Heart right ventricle (tissue), 16 donors: ENCODE measurements around the gene ARMC2. TPM values are rescaled to one million over a fixed set of nuclear protein-coding genes. Genes with fewer than 3 reads are reported as not detected.

Experiments used
- ATAC-seq, 8 donors: fragments of 200-7000 bp; cut with Tn5 transposase; one replicate each; pipeline ENCODE4 v1.9.1; 2020; ENCODE audit warnings: mild to moderate bottlenecking in 8 of 8, moderate library complexity in 8 of 8, moderate number of reproducible peaks in 1 of 8
- DNase-seq, 2 donors: peaks; one replicate each; pipeline ENCODE4 v3.0.0-alpha.2; 2020
- H3K27ac ChIP-seq, 10 donors: fragments of 200-600 bp; sonication (generic) in 2 of 10; one replicate each; pipeline versions ENCODE4 v1.5.0 to v1.8.0; 2020 to 2022; ENCODE audit warnings: mild to moderate bottlenecking in 3 of 10
- H3K27me3 ChIP-seq, 7 donors: fragments of 200-600 bp; one replicate each; pipeline ENCODE4 v1.8.0; 2021 to 2022; ENCODE audit warnings: mild to moderate bottlenecking in 2 of 7
- H3K36me3 ChIP-seq, 9 donors: fragments of 200-600 bp; sonication (generic) in 1 of 9; one replicate each; pipeline versions ENCODE4 v1.5.0 to v1.8.0; 2020 to 2022; ENCODE audit warnings: mild to moderate bottlenecking in 2 of 9
- H3K4me1 ChIP-seq, 9 donors: fragments of 200-600 bp; sonication (generic) in 1 of 9; one replicate each; pipeline versions ENCODE4 v1.5.0 to v1.8.0; 2020 to 2022; ENCODE audit warnings: mild to moderate bottlenecking in 4 of 9
- H3K4me3 ChIP-seq, 10 donors: fragments of 200-600 bp; sonication (generic) in 2 of 10; one replicate each; pipeline versions ENCODE4 v1.5.0 to v1.8.0; 2020 to 2022; ENCODE audit warnings: mild to moderate bottlenecking in 7 of 10, moderate library complexity in 2 of 10
- H3K9me3 ChIP-seq, 11 donors: fragments of 200-600 bp in 10 of 11; sonication (generic) in 2 of 11; one replicate each; pipeline versions ENCODE4 v1.5.0 to v1.8.0; 2013 to 2022; ENCODE audit warnings: mild to moderate bottlenecking in 2 of 11, control low read depth in 1 of 11, moderate library complexity in 1 of 11
- WGBS, 2 donors: extraction: QIAGEN DNeasy Blood & Tissue Kit; methylation state at CpG; one replicate each; pipeline ENCODE4 v1.1.7; 2013; ENCODE audit warnings: inconsistent platforms in 1 of 2; 5-methylcytosine and 5-hydroxymethylcytosine counted together
- intact Hi-C, 10 donors: fragments of 100-400 bp; cut with DNase I; formaldehyde crosslinking; loops; one replicate each; pipeline versions ENCODE4 v1.11.1 to v1.14.2; 2022
- polyA plus RNA-seq, 2 donors: library from polyadenylated mRNA; stranded (reverse); fragments of 200-250 nt; gene quantifications; one replicate each; pipeline ENCODE4 v1.2.3, GENCODE V29; 2013
- total RNA-seq, 10 donors: library from RNA; stranded (reverse); fragmentation: NEBNext Ultra II Directional in 3 of 10; extraction: Animal tissue kit (Norgen Biotek cat#: 25700) in 3 of 10; gene quantifications; one replicate each; pipeline versions ENCODE4 v1.2.1 to v1.2.4, GENCODE V29; 2021 to 2023
- TF ChIP-seq, protein P1 (sequence below), 9 donors: fragments of 200-600 bp; sonication (generic) in 2 of 9; IDR thresholded peaks; one replicate each; pipeline versions ENCODE4 v1.5.0 to v1.8.0; 2021 to 2022; ENCODE audit warnings: antibody characterized with exemption in 9 of 9, mild to moderate bottlenecking in 5 of 9, moderate library complexity in 1 of 9
- donor health status: Arrhythmogenic right ventricular cardiomyopathy.
- donor health status: ischemic (EF 13 %, LVEDD 7.1; RV severe dilation, severe dysfunction).
- donor health status: healthy with polysubstance abuse.
- donor health status: DM: no; HTN: yes; CAD: no.
- donor health status: DM: no; HTN: no; CAD: no.
- donor health status: ischemic (EF 25% LVEDD 6.9; RV normal size, moderate dysfunction).
- donor health status: ischemic (EF 25% LVEDD 5.7; RV mildly dilated, moderate dysfunction).
- donor health status: healthy.
- donor health status: DM: yes; HTN: yes; CAD: no.
- donor health status: Ischemic cardiomyopathy.
- donor health status: ischemic (EF 35%, LVEDD 5.7; RV mildly dilated, moderate dysfunction).
- donor health status: nonischemic (EF 11% LVEDD 7.7; RV severe dilation, severe dysfunction).
- donor health status: DM: yes; HTN: yes; CAD: no.
- donor health status: PGD.
- donor health status: ischemic (EF 29% LVEDD 5.4; RV normal size, mild dysfunction).
- donor health status: nonischemic (EF 23%, LVEDD 6.1; RV moderate dilation, normal function).

Gene ARMC2
- total and polyA plus RNA-seq, 12 donors: 2.5 to 16.4 (median 12.3) TPM

GRCh38 chr6:108873251-108873650, 25.0 kb downstream of the ARMC2 start:
- no peaks in the 10 kb centered on the region for H3K27me3 ChIP-seq
- WGBS, 2 donors: 91% methylated on average over 7 of the region's 7 CpGs
- H3K36me3 ChIP-seq: peaks cover 0 to 29% (median 3%) of the 10 kb centered on the region in 9 donors
- H3K9me3 ChIP-seq: no peaks in the 10 kb centered on the region
- intact Hi-C loops: no loop called here
- no peak for DNase-seq
- peak overlapping the region in 7 of 10 donors; percentile 5 to 86 (median 72) for H3K27ac ChIP-seq
- no peak for ATAC-seq
- TF ChIP-seq, protein P1, sequence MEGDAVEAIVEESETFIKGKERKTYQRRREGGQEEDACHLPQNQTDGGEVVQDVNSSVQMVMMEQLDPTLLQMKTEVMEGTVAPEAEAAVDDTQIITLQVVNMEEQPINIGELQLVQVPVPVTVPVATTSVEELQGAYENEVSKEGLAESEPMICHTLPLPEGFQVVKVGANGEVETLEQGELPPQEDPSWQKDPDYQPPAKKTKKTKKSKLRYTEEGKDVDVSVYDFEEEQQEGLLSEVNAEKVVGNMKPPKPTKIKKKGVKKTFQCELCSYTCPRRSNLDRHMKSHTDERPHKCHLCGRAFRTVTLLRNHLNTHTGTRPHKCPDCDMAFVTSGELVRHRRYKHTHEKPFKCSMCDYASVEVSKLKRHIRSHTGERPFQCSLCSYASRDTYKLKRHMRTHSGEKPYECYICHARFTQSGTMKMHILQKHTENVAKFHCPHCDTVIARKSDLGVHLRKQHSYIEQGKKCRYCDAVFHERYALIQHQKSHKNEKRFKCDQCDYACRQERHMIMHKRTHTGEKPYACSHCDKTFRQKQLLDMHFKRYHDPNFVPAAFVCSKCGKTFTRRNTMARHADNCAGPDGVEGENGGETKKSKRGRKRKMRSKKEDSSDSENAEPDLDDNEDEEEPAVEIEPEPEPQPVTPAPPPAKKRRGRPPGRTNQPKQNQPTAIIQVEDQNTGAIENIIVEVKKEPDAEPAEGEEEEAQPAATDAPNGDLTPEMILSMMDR (IDR thresholded peaks at IDR 0.05): no peak
- H3K4me3 ChIP-seq: no peak overlapping the region
- H3K4me1 ChIP-seq: peaks cover 15 to 72% (median 46%) of the 10 kb centered on the region in 9 donors

GRCh38 chr6:108873971-108874370, 25.7 kb downstream of the ARMC2 start:
- Histone ChIP-seq H3K4me3 (no peak overlapping the region), H3K36me3 (peaks cover 0 to 25% (median 3%) of the 10 kb centered on the region in 9 donors), H3K9me3 (no peaks in the 10 kb centered on the region), H3K27me3 (no peaks in the 10 kb centered on the region), H3K4me1 (peaks cover 15 to 74% (median 48%) of the 10 kb centered on the region in 9 donors), H3K27ac (peak overlapping the region in 8 of 10 donors; percentile 9 to 86 (median 70))
- TF ChIP-seq, protein P1 (IDR thresholded peaks at IDR 0.05): no peak
- intact Hi-C loops: no loop called here
- WGBS, 2 donors: 69 to 77% methylated on average over 6 of the region's 6 CpGs
- no peak for DNase-seq
- peak in 3 of 8 donors; percentile 16 to 42 (median 27) for ATAC-seq

- peak overlapping the region in 1 of 10 donors; percentile 25 for H3K4me3 ChIP-seq
- 85 to 89% methylated on average over 5 of the region's 5 CpGs for WGBS, 2 donors
- intact Hi-C loops: no loop called here
Observed at GRCh38 chr6:108874470-108875160, 26.4 kb downstream of the ARMC2 start.

DNA sequence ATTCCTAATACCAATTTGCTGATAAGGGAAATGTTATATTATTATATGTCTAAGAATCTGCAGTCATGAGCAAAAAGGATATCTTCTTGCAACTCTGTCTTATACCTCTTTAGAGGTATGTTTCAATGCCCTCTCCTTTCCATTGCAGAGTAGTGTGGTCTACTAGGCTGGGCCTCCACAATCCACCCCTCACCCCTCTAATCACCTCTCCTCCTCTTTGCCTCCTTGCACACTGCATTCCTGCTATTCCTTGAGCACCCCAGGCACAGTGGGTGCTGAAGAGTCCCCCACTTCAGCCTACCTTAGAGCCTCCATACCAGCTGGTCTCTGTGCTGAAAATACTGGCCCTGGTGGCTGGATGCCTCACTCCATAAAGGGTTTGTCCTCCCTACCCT, 26.9 kb downstream of the ARMC2 start:
- TF ChIP-seq, protein P1 (IDR thresholded peaks at IDR 0.05): no peak

More at GRCh38 chr6:108874470-108875160, 26.4 kb downstream of the ARMC2 start:
- no peak for DNase-seq
- TF ChIP-seq, protein P1 (IDR thresholded peaks at IDR 0.05): no peak
- peaks cover 15 to 74% (median 48%) of the 10 kb centered on the region in 9 donors for H3K4me1 ChIP-seq
- no peaks in the 10 kb centered on the region for H3K9me3 ChIP-seq
- peak in 3 of 8 donors; percentile 2 to 43 (median 7) for ATAC-seq
- peak overlapping the region in 8 of 10 donors; percentile 9 to 86 (median 70) for H3K27ac ChIP-seq
- no peaks in the 10 kb centered on the region for H3K27me3 ChIP-seq
- H3K36me3 ChIP-seq: peaks cover 0 to 19% (median 0%) of the 10 kb centered on the region in 9 donors

More for the DNA sequence above, 26.9 kb downstream of the ARMC2 start:
- Histone ChIP-seq H3K4me1 (peaks cover 15 to 74% (median 48%) of the 10 kb centered on the region in 9 donors), H3K36me3 (peaks cover 0 to 16% (median under 1%) of the 10 kb centered on the region in 9 donors), H3K4me3 (no peak overlapping the region), H3K27me3 (no peaks in the 10 kb centered on the region), H3K27ac (peak overlapping the region in 8 of 10 donors; percentile 24 to 86 (median 70)), H3K9me3 (no peaks in the 10 kb centered on the region)
- ATAC-seq: peak in 1 of 8 donors; percentile 25
- intact Hi-C loops: no loop called here
- no peak for DNase-seq
